Embryonic facial prominence (tissue), 1 donor: ENCODE results near the gene IFI30.

Experiments
- DNase-seq: peaks from one replicate; pipeline ENCODE4 v3.0.0-alpha.2; 2016; ENCODE audit errors: extremely low spot score

The IFI30 gene

DNA sequence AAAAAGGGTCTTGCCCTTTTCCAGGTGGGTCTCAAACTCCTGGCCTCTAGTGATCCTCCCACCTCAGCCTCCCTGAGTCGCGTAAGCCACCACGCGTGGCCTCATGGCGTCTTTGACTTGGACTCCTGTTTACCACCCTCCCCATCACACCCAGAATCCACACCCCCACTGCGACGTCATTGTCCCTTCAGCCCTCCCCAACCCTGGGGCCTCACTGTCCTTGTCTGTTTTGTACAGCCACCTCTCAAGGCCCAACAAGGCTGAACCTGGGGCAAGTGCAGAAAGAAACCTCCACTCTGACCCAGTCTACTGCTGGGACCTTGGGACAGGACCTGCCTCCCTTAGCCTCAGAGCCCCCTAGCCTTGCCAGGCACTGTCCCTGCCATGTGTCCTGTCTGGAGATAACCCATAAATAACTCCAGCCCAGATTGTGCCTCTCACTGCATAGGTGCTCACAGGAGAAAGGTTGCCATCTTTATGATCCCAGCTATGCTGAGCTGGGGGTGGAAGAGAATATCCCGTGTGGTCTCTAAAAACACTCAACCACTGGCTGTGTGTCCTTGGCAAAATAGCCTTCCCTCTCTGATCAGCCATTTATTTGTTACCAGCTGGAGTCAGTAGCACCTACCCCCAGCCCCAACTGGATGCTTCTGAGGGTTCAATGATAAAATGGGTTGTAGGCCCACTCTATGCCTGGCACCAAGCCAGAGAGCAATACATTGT, 1.8 kb upstream of the IFI30 start:
- DNase-seq: no peak

DNA sequence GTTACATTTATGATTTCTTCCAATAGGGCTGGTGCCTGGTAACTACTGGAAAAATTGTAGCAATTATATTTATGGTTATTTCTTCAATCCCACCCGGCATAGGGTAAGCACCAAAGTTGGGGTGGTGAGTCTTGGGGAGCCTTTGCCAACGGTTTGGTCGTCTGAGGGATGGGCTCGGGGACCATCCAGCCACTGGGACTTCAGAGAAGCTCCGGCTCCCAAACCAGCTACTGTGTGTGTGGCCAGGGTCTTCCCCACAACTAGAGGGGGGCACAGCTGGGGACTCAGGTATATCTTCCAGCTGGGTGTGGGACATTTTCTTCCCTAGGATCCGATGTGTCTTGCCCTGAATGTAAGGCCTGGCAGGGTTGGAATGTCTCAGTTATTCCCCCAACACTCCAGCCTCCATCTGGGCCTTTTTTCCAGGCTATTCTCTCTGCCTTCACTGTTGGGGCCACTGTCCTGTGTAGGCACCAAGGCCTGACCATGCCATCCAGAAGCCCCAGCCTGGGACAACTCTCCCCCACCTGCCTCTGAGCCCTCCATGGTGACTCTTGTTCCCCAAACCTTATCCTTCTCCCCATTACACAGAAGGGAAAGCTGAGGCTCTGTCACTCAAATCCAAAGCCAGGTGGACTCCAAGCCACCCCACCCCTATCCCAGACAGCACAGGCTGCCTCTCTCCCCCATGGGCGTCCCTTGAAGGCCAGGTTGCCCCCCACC, 1.1 kb upstream of the IFI30 start:
- DNase-seq: no peak

DNA sequence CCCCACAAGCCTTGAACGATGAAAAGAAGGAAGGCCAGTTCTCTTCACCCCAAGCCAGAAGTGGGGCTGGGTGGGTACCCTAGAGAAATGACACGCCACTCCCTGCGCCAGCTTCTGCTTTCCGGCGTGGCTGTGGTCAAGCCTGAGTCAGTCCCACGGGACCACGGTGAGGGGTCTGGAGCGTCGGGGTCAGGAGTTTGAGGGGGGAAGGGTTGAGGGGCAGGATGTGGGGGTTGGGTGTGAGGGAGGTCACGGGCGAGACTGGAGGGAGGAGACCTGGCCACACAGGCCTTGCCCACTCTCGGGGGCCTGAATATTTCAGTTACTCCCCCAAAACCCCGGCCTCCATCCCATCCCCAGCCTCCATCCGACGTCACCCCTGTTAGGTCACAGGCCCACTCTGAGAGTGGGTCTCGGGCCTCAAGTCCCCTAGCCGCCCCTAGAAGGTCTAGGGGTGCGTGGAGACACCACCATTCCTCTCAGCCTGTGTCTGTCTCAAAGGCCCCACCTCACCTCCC, 500 bp upstream of the IFI30 start:
- DNase-seq: no peak

DNA sequence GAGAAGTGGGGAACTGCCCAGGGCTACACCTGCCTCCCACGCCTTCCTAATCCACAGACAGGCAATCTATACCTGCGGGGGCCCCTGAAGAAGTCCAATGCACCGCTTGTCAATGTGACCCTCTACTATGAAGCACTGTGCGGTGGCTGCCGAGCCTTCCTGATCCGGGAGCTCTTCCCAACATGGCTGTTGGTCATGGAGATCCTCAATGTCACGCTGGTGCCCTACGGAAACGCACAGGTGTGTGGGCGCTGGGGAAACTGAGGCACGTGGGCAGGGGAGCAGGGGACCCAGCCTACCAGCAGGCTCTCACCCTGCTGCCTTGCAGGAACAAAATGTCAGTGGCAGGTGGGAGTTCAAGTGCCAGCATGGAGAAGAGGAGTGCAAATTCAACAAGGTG, 1.4 kb downstream of the IFI30 start:
- no peak for DNase-seq

DNA sequence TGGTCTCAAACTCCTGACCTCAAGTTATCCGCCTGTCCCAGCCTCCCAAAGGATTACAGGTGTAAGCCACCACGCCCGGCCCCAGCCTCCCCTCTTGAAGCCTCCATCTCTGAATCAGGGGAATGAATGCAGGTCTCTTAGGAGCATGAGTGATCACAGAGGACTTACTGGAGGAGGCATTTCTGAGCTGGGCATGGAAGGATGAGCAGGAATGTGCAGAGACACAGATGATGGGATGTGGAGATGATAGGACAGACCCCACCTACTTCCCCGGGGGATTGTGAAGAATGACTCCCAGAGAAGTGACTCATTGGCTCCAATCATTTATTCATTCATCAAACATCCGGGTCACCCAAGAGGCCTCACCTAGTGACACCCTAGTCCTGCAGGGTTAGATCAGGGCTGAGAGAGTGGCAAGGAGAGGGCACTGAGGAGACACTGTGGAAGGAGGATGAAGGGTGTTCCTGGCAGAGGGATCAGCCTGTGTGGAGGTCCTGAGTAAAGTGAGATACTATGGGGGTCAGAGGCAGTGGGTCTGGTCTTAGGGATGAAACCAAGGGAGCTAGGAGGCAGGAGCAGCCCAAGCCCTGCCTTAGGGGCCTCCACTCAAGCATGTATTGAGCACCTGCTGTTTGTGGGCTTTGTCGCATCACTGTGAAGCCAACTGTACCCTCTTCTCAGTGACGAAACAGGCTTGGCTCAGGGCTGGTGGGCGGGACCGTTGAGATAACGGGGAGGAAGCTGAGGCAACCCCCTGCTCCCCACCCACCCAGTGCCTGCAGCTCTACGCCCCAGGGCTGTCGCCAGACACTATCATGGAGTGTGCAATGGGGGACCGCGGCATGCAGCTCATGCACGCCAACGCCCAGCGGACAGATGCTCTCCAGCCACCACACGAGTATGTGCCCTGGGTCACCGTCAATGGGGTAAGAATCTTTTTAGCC, 3.0 kb downstream of the IFI30 start:
- no peak for DNase-seq

DNA sequence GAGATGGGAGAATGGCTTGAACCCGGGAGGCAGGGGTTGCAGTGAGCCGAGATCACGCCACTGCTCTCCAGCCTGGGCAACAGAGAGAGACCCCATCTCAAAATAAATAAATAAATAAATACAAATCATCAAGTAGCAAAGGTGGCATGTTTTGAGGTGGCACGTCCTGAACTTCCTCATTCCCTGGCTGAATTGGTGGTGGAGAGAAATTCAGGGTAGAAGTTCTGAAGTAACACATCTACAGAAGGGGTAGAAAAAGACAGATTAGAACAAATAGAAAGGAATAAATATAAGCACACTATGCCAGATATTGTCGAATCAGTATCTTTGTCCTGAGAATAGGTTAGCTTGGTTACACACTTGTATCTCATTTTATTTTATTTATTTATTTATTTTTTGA, 6.3 kb downstream of the IFI30 start:
- no peak for DNase-seq

DNA sequence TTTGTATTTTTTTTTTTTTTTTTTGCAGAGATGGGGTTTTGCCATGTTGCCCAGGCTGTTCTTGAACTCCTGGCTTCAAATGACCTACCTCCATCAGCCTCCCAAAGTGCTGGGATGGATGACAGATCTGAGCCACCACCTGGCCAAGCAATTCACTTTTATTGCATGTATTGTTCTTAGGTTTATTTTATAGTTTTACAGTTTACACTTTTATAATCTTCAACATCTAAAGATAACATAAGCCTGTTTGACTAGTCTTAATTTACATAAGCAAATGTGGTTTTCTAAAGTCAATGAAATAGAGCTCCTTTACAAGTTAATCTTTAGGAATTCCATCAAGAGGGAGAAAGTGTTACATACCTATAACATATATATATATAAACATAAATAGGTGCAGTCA, 9.9 kb downstream of the IFI30 start:
- DNase-seq: no peak

DNA sequence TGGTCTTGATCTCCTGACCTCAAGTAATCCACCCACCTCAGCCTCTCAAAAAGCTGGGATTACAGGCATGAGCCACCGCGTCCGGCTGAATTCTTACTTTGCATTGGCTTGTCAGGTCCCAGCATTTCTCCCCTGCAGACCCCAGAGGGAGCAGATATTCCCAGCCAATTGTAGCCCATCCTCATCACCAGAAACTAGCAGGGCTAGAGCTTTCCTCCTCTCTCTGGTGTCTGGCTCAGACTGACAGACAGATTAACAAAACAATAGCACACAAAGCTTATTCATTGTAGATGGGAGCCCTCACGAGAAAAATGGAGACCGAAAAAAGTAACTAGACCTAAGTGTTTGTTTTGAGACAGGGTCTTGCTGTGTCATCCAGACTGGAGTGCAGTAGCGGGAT, 11.9 kb downstream of the IFI30 start:
- no peak for DNase-seq

DNA sequence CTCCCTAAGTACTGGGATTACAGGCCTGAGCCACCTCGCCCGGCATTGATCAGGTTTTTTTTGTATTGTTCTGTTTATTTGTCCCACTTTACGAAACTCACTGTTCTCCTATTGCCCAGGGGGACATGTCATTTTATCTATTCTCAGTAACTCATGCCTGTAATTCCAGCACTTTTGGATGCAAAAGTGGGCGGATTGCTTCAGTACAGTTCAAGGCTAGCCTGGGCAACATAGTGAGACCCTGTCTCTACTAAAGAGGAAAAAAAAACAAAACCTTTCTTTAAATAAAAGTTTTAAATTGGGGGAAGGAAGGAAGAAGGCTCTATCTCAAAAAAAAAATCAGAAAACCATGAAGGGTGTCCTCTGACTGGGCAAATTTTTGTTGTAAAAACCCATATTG, 16.7 kb downstream of the IFI30 start:
- no peak for DNase-seq

DNA sequence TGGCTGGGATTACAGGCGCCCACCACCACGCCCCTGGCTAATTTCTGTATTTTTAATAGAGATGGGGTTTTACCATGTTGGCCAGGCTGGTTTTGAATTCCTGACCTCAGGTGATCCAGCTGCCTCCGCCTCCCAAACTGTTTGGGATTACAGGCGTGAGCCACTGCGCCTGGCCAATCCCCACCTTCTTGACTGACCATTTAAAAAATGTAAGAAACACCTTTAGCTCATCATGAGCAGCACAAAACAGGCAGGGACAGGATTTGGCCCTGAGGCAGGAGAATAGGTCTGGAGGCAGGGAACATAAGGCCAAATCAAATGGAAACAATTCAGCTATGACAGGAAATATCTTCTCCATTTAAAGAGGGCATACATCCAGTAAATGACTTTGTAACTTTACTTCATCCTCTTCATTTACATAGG, 18.0 kb downstream of the IFI30 start:
- no peak for DNase-seq

DNA sequence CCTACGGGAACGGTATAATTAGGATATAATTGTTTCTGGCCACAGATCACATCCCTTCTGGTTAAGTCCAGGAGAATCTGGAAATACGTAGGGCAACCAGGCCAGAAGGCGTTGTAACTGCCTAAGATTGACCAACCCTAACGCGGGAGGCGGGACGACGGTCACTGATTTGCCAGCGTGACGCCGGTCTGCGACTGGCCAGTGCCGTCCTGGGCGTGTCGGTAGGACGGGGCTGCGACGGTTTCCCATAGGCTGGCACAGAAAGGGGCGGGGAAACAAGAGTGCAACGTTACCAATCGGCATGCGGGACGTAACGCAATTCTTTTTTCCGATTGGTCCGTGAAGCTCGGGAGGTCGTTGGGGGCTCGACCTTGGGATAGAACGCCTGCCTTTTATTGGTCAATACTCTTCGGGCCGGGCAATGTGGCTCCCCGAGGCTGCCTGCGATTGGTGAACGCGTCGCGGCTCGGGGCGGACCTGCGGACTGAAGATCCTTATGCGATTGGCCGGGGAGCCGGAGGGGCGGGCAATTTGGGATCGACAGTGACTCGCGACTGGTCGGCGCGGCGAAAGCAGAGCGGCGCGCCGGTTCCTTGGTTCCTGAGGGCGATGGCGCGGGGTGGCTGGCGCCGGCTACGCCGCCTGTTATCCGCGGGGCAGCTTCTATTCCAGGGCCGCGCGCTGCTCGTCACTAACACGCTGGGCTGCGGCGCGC, 19.2 kb downstream of the IFI30 start, which contains the start of gene MPV17L2:
MPV17L2 (plus strand) TSS at position 546 of the 715 bp plus-strand sequence; CDS start at position 610, 64 bp downstream.
- DNase-seq: peak; percentile 98

DNA sequence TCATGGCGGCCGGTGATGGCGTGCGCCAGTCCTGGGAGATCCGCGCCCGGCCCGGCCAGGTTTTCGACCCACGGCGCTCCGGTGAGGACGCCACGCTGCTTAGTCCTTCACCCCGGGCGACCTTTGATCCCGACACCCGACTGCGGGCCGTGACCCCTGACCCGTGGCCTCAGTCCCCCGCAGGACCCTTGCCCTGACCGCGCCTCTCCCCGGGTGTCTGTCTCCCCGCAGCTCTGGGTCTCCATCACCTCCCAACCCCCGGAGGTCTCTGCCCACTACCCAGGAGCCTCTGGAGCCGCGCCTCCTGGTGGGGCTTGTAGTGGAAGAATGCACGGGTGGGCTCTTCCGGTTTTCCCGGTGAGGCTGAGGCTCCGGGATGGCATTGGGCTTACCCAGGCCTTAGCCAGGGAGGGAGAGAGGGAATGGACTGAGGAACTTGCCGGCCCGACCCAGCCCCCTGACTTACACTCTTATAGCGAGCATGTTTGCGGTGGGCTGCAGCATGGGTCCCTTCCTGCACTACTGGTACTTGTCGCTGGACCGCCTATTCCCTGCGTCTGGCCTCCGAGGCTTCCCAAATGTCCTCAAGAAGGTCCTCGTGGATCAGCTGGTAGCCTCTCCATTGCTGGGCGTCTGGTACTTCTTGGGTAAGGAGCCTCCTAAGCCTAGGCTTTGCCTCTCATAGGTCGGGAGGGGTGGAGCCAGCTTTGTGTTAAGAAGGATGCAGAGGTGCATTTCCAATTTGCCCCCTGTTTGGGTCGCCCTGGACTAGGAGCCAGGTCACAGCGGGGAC, 20.0 kb downstream of the IFI30 start:
- DNase-seq: no peak

DNA sequence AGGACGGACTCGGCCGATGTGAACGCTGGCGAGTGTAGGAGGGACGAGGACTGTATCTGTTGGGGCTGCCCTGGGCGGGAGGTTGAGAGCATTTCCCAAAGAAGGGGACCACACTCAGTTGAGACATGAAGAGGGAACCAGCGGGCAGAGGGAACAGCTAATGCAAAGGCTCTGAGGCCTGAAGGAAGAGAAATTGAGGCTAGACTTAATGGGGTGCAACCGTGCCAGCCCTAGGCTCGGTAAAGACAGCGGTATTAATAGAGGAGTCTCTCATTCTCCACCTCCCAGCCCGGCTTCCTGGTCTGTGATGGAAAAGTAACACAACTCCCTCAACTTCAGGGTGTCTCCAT, 20.5 kb downstream of the IFI30 start:
- DNase-seq: no peak

DNA sequence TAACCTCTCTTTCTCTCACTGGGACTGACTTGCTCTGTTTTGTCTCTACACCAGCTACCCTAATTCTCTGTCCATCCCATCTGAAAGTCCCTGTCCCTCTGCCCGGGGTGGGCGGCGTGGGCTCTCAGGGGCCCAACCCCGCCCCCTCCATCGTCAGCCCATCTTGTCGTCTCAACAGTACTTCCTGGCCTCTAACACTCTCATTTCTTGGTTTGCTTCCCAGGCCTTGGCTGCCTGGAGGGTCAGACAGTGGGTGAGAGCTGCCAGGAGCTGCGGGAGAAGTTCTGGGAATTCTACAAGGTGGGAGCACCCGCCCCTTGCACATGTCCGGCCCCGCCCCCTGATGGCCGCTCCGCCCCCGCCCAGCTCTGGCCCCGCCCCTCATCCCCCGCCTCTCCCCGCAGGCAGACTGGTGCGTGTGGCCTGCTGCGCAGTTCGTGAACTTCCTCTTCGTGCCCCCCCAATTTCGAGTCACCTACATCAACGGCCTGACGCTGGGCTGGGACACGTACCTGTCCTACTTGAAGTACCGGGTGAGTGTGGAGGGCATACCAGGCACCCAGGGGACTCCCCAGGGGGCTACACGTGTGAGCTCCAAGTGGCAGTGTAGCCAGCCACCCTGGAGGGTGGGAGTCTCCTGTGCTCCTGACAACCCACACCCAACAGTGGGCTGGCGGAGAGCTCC, 21.1 kb downstream of the IFI30 start:
- no peak for DNase-seq

DNA sequence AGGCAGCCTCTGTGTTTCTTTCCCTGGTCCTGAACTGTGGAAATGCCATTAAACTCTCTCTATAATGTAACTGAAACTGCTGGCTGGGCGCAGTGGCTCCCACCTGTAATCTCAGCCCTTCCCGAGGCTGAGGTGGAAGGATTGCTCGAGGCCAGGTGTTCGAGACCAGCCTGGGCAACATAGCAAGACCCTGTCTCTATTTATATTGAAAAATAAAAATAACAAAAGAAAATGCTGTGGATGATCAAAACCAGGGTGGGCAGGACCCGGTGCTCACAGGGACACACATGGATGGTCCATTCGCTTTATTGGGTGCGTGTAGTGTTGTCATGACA, 22.9 kb downstream of the IFI30 start:
- DNase-seq: no peak

DNA sequence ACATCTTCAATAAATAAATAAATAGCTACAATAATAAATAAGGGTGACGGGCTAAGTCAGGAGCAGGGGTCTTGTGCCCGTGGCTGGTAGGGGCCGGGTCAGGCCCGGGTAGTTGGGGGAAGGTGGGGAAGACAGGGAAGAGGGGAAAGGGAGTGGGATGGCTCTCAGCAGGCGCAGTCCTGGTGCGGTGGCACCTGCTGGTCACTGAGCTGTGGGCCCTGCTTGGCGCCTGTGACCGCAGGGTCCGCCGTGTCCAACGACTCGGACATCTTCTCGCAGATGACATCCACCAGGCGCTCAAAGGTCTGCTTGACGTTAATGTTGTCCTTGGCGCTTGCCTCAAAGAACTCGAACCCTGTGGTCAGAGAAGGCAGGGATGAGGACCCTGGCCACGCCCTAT, 23.7 kb downstream of the IFI30 start:
- no peak for DNase-seq

DNA sequence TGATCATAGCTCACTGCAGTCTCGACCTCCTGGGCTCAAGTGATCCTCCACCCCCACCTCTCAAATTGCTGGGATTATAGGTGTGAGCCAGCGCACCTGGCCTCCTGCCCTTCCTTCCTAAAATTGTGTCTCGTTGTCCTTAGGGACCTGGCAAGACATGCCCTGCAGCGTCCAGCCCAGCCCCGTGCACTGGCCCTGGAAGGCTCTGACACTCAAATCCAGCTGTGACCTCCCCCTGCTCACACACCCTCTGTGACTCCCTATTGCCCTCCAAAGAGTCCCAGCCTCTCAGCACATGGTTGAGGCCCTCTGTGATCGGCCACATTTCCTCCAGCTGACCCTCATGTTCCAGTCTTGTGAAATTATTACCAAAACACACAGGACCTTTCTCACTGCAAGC, 24.3 kb downstream of the IFI30 start:
- DNase-seq: no peak

DNA sequence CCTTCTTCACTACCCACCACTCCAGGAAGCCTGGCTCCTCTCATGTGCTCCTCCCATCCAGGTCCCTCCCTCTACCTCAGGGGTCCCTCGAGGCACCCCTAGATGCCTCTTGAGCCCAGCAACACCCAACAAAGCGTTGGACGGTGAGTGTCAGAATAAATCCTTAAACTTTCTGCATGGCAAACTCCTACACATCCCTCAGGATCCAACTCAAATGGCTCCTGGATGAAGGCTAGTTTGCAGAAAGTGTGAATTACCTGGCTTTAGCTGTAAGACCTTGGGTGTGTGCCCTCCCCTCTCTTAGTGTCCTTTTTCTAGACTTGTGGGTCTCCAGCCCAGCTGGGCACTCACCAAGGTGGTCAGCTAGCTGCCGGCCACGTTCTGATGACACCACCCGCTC, 24.8 kb downstream of the IFI30 start:
- DNase-seq: no peak

DNA sequence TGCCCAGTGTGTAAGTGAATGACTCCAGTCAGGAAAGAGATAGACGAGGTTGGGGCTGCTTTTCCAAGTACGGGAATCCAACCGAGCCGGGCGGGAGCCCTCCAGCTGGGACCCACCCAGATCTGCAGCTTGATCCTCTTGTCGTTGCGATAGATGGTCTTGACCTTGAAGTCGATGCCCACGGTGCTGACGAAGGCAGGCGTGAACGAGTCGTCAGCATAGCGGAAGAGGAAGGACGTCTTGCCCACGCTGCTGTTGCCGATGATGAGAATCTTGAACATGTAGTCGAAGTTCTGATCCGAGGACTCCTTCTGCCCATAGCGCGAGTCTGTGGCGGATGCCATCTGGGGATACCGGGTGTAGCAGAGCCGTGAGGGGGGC, 28.8 kb downstream of the IFI30 start:
- no peak for DNase-seq

DNA sequence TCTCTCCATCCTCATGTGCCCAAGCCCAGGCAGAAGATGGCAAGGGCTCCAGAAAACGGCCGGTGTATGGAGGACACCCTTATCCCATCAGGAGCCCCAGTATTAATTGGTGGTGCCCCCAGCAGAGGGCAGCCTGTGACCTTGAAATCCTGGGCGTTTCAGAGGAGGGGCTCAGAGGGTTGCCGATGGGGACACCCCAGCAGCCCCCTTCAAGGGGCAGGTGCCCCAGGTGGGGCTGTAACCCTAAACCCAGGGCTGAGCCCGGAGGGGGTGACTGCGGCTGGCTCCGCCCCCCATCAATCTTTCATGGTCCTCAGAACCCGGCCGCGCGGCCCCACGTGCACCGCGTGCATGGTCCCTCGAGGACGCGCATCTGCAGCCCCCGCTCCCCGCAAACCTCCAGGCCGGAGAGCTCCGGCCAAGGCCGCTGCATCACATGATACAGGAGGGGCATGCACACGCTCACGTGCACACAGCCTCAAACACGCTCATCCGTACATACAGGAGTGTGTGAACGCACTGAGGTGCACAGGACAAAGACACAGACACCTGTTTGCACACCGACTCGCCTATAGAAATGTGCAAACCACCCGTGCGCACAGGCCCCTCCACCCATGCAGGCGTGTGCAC, 29.3 kb downstream of the IFI30 start:
- DNase-seq: no peak
